Activated B cell treated with CpG ODN at 0.5 μM for 24 hours (primary cell): ENCODE data around the gene FAM193B. TPM values are rescaled to one million over a fixed set of nuclear protein-coding genes. Genes with fewer than 3 reads are reported as not detected.

ENCODE experiments used
- ATAC-seq: fragments of 200-7000 bp; cut with Tn5 transposase; one replicate; pipeline ENCODE4 v1.10.0; 2021; ENCODE audit warnings: low read depth, mild to moderate bottlenecking, moderate library complexity
- CTCF ChIA-PET: fragments of 350-600 bp; sonication (Branson Sonifier 250); formaldehyde crosslinking; loops from one replicate; lab custom pipeline; 2021; ENCODE audit warnings: antibody characterized with exemption; lab: Charles Lee
- POLR2A ChIA-PET: fragments of 350-600 bp; sonication (Branson Sonifier 250); formaldehyde crosslinking; loops from one replicate; lab custom pipeline; 2021; ENCODE audit warnings: antibody characterized with exemption; lab: Charles Lee
- DNase-seq: peaks from one replicate; pipeline ENCODE4 v3.0.0; 2022
- H3K27ac Mint-ChIP-seq: one replicate; pipeline ENCODE4 v1.8.0; 2020; ENCODE audit warnings: mixed read lengths
- H3K27me3 Mint-ChIP-seq: one replicate; pipeline ENCODE4 v1.8.0; 2021; ENCODE audit warnings: mixed read lengths
- H3K36me3 Mint-ChIP-seq: one replicate; pipeline ENCODE4 v1.8.0; 2021; ENCODE audit warnings: low read depth, mixed read lengths
- H3K4me1 Mint-ChIP-seq: one replicate; pipeline ENCODE4 v1.8.0; 2021; ENCODE audit warnings: mixed read lengths
- H3K4me3 Mint-ChIP-seq: one replicate; pipeline ENCODE4 v1.8.0; 2020; ENCODE audit warnings: mild to moderate bottlenecking, mixed read lengths
- H3K9me3 Mint-ChIP-seq: one replicate; pipeline ENCODE4 v1.8.0; 2020; ENCODE audit warnings: mixed read lengths
- CTCF ChIP-seq: fragments of 200-600 bp; IDR thresholded peaks from one replicate; pipeline ENCODE4 v1.8.0; 2022; ENCODE audit warnings: antibody characterized with exemption, mild to moderate bottlenecking
- intact Hi-C: fragments of 100-400 bp; cut with micrococcal nuclease; formaldehyde crosslinking; loops from one replicate; pipeline ENCODE4 v1.15.1; 2024
- total RNA-seq: library from RNA; stranded (reverse); gene quantifications from 2 replicates; pipeline ENCODE4 v1.2.3, GENCODE V29; 2022

FAM193B gene
- total RNA-seq, 1 donor from 2014 or later = 121 TPM

GRCh38 chr5:177550122-177550521 lies 4.2 kb downstream of the FAM193B start:
- H3K9me3 Mint-ChIP-seq = no peaks in the 10 kb centered on the region
- peaks cover 24% of the 10 kb centered on the region for H3K36me3 Mint-ChIP-seq
- TF ChIP-seq CTCF = no peak
- H3K4me1 Mint-ChIP-seq = peaks cover 33% of the 10 kb centered on the region
- H3K27ac Mint-ChIP-seq = no peak overlapping the region
- DNase-seq (no peak), ATAC-seq (no peak)
- POLR2A ChIA-PET = interaction anchor here (0.7 kb wide), 1 partner anchor 50 kb away, joined by 3 read pairs; the partner anchor contains the start of gene B4GALT7
- no peak overlapping the region for H3K4me3 Mint-ChIP-seq
- no peaks in the 10 kb centered on the region for H3K27me3 Mint-ChIP-seq
- intact Hi-C loops = no loop called here
- CTCF ChIA-PET = no interaction called here

GRCh38 chr5:177548495-177548894 lies 5.9 kb downstream of the FAM193B start:
- DNase-seq = no peak
- Mint-ChIP-seq H3K9me3 (no peaks in the 10 kb centered on the region), H3K4me3 (no peak overlapping the region), H3K27me3 (no peaks in the 10 kb centered on the region), H3K4me1 (peaks cover 25% of the 10 kb centered on the region), H3K36me3 (peaks cover 28% of the 10 kb centered on the region), H3K27ac (no peak overlapping the region)
- ChIA-PET CTCF (interaction anchor here (0.9 to 1.9 kb wide), 2 partner anchors 10 to 47 kb away, joined by 3 to 4 read pairs; no protein-coding TSS in a partner anchor), POLR2A (no interaction called here)
- no peak for ATAC-seq
- intact Hi-C loops = no loop called here
- no peak for TF ChIP-seq CTCF

GRCh38 chr5:177547736-177548135 lies 6.6 kb downstream of the FAM193B start:
- POLR2A ChIA-PET = interaction anchor here (0.7 kb wide), 1 partner anchor 92 kb away, joined by 3 read pairs; no protein-coding TSS in a partner anchor
- Mint-ChIP-seq H3K4me1 (peaks cover 17% of the 10 kb centered on the region), H3K4me3 (no peak overlapping the region), H3K27me3 (no peaks in the 10 kb centered on the region), H3K9me3 (no peaks in the 10 kb centered on the region), H3K27ac (no peak overlapping the region), H3K36me3 (peaks cover 28% of the 10 kb centered on the region)
- CTCF ChIA-PET = interaction anchor here (0.9 to 1.9 kb wide), 2 partner anchors 10 to 46 kb away, joined by 3 to 4 read pairs; no protein-coding TSS in a partner anchor
- intact Hi-C loops = no loop called here
- ATAC-seq (no peak), DNase-seq (no peak)
- TF ChIP-seq CTCF = no peak

GRCh38 chr5:177546258-177546741 lies 8.1 kb downstream of the FAM193B start:
- Mint-ChIP-seq H3K27ac (no peak overlapping the region), H3K4me3 (no peak overlapping the region), H3K36me3 (peaks cover 31% of the 10 kb centered on the region), H3K27me3 (no peaks in the 10 kb centered on the region), H3K4me1 (peaks cover 8% of the 10 kb centered on the region), H3K9me3 (no peaks in the 10 kb centered on the region)
- DNase-seq (no peak), ATAC-seq (no peak)
- POLR2A ChIA-PET = no interaction called here
- no peak for TF ChIP-seq CTCF
- intact Hi-C loops = no loop called here
- CTCF ChIA-PET = no interaction called here

GRCh38 chr5:177545487-177546257 lies 8.7 kb downstream of the FAM193B start:
- ChIA-PET CTCF (no interaction called here), POLR2A (interaction anchor here (0.6 kb wide), 1 partner anchor 476 kb away, joined by 4 read pairs; no protein-coding TSS in a partner anchor)
- H3K27ac Mint-ChIP-seq = no peak overlapping the region
- no peak for ATAC-seq
- peaks cover 8% of the 10 kb centered on the region for H3K4me1 Mint-ChIP-seq
- DNase-seq = no peak
- peaks cover 36% of the 10 kb centered on the region for H3K36me3 Mint-ChIP-seq
- H3K9me3 Mint-ChIP-seq = no peaks in the 10 kb centered on the region
- H3K4me3 Mint-ChIP-seq = no peak overlapping the region
- intact Hi-C loops = no loop called here
- TF ChIP-seq CTCF = no peak
- H3K27me3 Mint-ChIP-seq = no peaks in the 10 kb centered on the region
